HG02870 (cell line): ENCODE measurements around the gene CDC14C.

Source experiments
- ATAC-seq: cut with Tn5 transposase; IDR thresholded peaks from one replicate; pipeline ENCODE4 v1.9.1; 2021; ENCODE audit warnings: mild to moderate bottlenecking, moderate library complexity; ENCODE audit not compliant: unreplicated experiment

CDC14C gene

DNA sequence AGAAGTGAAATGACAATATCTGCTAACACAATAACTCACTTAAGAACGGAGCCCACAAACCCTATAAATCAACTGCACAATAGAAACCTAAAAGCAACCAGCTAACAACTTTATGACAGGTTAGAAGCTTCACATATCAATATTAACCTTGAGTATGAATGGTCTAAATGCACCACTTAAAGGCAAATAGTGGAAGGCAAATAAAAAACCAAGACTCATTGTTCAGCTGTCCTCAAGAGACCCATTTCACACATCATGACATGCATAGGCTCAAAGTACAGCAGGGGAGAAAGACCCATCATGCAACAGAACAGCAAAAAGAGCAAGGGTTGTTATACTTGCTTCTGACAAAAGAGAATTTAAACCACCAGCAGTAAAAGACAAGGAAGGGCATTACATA is 46.8 kb downstream of the CDC14C start:
- no peak for ATAC-seq

DNA sequence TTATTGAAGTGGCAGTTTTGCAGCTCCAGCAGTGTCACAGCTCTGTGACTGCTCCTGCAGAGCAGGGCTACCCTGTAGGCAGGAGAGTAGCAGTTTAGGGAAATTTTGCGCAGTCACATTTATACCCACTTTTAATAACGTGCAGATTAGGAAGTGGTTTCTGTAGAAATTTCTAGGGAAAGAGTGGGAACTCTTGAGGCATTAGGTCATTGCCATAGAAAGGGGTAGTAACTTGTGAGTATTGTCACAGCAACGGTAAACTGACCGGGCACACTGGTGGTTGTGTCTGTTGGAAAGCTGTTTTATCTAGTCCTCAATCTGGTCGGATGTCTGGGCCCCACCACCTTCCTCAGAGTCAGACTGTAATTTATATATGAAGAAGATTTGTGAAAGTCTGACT is 51.9 kb downstream of the CDC14C start:
- no peak for ATAC-seq

DNA sequence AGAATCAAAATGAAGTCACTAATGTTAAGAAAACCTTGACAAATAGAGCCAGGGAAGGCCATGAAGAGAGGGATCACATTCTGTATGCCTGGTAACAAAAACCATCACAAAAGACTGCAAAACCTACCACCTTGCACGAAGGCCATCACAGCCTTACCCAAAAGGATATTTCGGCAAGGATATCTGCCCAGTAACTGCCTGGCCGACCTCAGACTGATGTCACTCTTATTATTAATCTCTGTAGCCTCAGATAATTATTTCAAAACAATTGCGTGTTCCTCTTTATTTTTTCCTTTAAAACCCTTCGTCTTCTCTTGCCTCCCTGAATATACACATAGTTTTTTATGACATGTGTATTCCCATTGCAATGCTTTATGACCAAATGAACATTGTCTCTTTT is 52.5 kb downstream of the CDC14C start:
- no peak for ATAC-seq
